ENCODE measurements around the gene IFI30.
"Not testable (repeated sequence)": the region's sequence is repeated elsewhere in the genome, so short reads cannot be mapped to it uniquely, and the experiment has no call there.

Gene IFI30

DNA sequence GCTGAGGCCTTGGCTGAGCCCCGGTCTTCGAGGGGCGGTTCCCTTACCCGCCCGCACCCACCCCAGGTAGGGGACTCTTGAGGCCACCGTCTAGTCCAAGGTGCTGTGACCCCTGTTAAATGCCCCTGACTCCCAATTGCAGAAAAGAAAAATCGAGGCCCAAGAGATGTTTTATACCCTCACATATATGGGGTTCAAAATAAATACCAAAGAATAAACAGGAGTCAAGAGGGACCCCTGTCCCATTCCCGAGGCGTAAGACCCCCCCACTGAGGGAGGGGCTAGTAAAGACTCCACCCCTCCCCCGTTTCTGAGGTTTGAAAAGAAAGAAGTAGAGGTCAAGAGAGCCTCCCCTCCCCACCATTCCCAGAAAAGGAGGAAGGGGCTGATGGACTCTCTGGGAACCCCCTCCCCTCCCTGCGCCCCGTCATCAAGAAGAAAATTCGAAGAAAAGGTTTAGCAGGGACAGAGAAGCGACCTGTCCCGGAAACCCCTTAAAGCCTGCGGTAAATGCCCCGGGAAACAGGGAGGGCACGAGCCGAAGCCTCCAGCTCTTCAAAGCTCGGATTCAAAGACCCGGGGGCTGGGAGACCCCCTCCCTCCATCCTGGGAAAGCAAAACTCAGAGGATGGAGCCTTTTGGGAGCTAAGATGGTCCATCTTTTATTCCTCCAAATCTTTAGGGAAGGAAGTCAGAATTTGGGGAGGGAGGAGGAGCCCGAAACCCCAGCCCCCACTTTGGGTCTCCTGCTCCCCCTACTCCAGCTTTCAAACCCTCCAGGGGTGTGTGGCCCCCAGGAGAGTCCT lies 31.0 kb downstream of the IFI30 start:
- no peak for DNase-seq

DNA sequence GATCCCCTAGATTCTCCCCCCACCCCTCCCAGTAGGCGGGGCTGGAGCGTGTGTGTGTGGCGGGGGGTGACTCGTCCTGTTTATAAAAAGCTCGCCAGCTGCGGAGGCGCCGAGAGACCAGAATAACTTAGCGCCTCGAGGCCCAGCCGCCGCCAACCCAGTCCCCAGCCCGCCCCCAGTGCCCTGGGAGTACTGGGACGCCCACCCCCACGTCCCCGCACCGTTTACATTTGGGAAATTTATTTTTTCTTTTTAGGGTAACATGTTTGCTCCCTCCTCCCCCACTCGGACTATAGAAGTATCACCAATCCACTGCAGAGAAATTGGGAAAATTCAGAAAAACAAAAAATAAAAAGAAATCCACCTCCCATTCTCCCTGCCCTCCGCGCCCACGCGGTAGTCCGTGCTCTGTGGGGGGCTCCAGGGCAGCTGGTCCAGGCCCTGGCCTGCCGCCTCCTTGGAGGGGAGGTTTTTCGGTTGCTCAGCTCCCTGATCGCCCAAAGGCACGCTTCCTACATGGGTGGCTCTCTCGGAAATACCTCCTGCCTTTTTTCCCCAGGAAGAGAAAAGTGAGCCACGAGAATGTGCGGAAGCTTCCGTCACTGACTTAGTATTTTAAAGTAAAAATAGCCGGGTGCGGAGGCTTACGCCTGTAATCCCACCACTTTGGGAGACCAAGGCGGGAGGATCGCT lies 31.7 kb downstream of the IFI30 start:
- peak; percentile 75 for DNase-seq

DNA sequence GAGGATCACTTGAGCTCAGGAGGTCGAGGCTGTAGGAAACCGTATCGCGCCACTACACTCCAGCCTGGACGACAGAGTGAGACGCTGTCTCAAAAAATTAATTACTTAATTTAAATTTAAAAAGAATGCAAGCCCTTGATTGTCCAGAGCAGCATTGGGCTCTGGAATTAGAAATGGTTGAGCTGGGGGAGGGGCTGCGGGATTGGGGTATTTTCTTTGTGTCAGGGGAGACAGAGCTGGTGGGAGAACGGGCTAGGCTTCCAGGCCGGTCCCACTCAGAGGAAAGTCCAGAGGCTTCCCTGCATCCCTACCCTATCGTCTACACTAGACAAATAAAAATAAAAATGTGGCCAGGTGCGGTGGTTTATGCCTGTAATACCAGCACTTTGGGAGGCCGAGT lies 32.4 kb downstream of the IFI30 start:
- no peak for DNase-seq

DNA sequence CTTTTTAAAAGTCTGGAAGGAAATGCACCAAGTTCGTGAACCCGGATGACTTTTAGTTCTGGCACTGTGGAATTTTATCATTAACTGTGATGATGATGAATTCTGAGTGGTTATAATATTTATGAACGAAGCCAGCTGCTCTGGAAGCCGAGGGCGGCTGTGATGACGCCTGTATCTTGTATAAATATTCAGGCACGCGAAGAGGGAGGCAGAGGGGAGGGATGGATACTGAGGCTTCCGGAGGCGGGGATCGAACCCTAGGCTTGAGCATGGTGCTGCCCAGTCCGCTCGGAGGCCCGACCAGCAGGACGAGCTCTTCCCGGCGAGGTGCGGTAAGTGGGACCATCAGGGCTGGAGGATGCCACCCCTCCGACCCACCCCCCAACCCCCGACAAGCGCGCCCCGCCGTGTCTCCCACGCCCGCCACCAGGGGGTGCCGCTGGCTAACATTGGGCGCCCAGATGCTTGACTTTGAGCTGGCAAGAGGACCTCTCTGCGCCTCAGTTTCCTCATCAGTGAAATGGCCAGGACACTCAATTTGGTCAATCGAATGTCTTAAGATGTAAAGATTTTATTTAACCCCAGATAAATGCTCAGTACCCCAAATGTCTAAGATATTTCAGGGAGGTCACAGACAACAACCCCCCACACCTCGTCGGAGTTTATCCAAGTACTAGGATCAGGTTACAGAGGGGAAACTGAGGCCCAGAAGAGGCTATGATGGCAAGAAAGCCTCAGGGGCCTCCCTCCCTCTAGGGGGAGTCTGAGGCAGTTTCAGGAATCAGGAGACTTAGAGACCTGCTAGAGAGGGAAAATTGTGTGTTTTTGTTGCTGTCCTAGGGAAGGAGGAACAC lies 34.7 kb downstream of the IFI30 start:
- DNase-seq = peak; percentile 83

DNA sequence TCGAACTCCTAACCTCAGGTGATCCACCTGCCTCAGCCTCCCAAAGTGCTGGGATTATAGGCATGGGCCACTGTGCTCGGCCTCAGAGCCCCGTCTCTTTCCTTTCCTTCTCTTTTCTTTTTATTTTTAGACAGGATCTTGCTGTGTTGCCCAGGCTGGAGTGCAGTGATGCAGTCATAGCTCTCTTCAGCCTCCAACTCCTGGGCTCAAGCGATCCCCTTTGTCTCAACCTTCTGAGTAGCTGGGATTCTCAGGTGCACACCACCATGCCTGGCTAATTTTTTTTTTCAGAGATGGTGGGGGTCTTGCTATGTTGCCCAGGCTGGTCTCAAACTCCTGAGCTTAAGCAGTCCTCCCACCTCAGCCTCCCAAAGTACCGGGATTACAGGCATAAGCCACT lies 36.3 kb downstream of the IFI30 start:
- DNase-seq = not testable (repeated sequence)

DNA sequence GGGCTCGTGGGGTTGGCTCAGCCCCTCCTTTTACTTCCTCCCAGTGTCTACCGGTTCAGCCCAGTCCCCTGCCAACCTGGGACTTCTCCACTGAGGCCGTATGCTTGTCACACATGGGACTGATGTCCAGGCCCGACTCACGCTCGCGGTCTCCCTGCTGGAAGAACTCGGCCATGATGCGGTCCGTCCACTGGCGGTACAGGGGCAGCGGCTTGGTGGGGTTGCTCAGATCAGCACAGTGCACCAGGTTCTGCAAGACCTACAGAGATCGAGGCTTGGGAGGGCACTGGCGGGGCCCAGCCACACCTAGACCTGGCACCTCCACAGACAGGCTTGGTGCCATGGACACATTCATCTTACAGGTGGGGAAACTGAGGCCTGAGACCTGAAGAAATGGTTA lies 38.1 kb downstream of the IFI30 start:
- DNase-seq = no peak

DNA sequence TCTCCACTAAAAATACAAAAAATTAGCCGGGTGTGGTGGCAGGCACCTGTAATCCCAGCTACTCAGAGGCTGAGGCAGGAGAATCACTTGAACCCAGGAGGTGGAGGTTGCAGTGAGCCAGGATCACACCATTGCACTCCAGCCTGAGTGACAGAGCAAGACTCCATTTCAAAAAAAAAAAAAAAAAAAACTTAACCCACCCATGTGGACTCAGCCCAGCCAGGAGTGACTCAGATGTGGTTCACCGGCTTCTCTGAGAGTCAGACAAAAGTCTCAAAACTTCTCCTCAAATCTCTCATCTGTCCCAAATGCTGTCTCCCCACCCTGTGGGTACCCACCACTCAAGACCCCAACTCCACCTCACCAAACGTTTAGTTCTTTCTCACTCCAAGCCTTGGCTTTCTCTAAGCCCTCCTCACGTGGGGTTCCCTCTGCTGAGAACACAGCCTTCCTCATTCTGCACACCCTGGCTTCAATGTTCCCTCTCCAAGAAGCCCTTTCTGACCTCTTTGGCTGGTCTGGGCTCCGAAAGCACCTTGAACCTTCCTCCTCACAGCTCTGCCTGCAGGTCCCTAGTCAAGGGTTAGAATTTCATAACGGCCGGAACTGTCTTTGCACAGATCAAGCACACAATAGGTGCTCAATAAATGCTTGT lies 41.3 kb downstream of the IFI30 start:
- peak; percentile 58 for DNase-seq

DNA sequence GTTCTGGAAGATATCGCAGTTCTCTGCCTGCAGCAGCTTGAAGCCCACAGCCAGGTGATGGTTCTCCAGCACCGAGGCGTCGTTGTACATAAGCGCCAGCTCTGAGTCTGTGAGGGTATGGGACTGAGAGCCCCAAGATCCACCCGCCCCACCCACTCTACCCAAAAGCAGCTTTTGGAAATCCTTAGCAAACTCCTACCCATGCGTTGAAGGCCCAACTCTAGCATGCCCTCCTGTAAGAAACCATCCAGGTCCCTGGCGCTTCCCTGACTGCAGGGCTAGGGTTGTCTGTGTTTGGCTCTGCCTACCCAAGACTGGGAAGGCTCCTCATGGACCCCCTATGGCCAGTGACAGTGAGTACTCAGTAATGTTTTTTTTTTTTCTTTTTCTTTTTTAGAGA lies 43.2 kb downstream of the IFI30 start:
- DNase-seq = no peak

DNA sequence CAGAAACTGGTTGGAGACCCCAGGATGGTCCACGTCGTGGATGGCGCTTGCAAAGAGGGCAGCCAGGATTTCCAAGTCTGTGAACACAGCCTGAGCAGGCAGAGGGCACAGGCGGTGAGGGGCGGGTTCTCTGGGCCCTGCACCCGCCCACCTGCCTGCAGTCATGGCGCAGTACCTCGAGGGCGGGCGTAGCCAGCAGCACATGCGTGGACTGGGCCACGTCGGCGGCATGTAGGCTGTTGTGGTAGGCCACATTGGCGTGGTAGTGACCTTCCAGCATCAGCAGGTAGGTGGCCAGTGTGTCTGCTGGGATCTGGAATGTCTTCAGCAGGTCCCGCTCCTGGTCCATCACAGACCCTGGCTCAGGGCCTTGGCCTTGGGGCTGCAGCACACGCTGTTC lies 44.5 kb downstream of the IFI30 start:
- no peak for DNase-seq

DNA sequence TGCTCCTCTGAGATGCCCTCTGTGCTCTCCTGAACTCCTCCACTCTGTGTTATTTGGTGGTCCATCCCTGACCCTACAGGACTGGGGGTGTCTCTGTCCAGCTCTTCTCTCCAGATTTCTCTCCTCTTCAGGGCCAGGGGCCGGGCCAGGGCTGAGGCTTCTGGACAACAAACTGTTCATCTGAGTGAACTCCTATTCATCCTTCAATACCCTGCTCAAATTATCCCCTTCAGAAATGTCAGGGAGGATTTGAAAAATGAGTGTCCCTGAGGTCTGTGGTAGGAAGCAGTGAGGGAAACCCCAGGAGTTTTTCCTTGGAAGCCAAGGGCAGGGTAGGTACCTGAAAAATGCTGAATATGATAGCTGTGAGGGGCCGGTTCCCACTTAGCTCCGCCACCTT lies 45.0 kb downstream of the IFI30 start:
- no peak for DNase-seq

DNA sequence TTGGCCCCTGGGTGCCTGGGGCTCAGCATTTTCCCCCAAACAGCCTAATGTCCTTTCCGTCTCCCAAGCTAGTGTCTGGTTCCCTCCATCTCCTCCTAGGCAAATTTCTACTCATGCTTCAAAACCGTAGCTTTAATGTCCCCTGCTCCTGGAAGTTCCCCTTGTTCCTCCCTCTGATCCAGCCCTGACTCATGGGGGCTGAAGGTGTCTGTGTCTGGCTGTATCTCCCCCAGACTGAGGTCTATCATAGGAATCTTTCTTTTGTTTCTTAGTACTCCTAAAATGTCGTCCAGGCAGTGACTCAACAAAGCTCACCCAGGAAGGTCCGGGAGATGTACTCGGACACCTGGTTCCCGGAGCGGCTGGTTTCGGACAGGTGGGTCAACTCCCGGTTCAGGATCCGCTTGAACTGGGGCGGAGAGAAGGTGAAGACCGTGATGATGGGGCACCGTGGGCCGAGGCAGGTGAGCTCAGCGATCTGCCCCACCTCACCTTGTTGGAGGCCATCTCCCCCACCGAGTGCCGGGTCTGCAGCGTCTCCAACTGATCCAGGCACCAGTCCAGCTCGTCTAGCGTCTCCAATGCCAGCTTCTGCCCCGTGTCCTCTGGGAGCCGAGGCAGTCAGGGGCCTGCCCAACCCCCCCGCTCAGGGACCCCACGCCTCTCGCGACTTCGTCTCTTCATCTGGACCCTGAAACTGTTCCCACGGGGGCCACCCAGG lies 46.5 kb downstream of the IFI30 start:
- DNase-seq = no peak

DNA sequence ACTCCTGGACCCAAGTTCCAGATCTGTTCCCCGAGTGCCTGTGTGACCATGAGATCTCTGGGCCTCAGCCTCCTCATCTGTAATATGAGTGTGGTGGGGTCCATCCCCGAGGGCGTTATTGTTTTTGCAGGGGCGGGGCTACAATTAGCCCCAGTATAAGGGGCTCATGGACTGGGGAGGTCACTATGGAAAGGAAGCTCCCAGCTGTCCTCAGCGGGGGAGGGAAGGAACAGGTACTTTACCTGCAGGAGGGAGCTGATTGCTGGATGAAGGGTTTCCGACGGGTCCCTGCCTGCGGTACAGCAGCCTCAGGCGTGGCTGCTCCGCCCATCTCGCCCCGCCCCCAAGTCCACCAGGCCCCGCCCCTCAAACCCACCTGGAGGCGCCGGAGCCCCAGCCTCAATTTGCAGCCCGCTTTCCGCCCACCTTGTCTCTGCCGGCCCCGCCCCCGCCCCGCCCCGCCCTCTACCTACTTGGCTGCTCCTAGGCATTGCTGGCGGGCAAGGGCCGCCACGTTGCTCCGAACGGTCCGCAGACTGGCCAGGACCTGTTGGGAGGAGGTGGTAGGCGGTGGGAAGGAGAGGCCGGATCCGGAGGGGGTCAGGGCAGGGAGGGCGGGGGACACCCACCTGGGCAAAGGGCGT lies 47.1 kb downstream of the IFI30 start:
- DNase-seq = no peak

DNA sequence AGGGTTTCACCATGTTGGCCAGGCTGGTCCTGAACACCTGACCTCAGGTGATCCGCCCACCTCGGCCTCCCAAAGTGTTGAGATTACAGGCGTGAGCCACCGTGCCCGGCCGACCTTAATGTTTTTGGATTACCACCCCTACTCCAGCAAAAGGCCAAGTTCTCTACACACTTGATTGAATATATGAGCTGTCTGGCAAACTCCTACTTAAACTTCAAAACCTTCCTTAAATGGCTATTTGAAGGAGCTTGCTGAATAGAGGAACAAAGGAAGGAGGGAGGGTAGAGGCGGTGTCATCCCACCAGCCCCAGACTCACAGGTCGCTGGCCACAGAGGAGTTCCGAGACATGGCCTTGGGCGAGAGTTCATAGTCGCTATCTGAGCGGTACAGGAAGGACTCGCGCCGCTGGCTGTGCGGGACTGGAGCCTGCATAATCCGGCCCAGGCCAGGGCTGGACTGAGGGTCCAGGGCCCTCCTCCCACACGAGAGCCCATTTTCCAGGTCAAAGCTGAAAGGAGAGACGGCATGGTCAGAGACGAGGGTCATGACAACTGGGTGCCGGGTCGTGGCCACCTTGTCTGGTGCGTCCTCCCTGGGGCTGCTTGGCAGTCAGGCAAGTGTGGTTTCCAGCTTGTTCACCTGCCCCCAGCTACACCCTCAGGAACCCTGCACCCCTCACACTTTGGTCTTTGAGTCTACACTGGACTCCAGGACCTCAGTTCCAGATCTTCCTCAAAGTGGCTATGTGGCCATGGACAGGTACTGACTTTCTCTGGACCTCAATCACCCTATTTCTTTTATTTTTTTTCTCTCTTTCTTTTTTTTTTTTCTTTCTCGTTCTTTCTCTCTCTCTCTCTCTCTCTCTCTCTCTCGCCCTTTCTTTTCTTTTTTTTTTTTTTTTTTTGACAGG lies 48.5 kb downstream of the IFI30 start:
- no peak for DNase-seq

DNA sequence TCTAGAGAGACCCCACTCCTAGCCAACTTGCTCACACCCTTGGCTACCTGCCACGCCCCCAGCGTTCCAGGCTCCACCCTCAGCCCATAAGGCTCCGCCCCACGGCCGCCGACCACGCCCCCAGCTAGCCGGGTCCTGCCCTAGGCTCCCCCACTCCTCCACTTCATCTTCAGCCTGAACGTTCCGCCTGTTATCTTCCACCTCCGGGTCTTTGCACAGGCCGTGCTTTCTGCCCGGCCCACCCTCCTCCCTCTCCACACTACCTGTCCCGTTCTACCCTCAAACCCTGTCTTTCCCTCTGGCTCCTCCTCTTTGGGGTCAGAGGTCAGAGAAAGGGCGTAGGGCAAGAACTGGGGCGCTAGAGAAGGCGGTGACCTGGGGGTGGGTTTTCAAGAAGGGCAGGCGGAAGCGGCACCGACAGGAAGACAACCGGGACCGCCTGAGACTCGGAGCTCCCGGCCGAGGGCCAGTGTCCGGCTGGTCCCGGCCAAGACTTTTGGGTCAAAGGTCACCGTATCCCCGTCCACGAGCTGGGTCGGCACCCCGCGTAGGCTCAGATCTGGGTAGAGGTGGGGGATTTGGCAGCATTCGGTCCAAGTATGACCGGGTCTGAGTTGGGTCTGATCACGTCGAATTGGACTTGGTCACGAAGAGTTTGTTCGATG lies 50.4 kb downstream of the IFI30 start:
- peak; percentile 23 for DNase-seq

DNA sequence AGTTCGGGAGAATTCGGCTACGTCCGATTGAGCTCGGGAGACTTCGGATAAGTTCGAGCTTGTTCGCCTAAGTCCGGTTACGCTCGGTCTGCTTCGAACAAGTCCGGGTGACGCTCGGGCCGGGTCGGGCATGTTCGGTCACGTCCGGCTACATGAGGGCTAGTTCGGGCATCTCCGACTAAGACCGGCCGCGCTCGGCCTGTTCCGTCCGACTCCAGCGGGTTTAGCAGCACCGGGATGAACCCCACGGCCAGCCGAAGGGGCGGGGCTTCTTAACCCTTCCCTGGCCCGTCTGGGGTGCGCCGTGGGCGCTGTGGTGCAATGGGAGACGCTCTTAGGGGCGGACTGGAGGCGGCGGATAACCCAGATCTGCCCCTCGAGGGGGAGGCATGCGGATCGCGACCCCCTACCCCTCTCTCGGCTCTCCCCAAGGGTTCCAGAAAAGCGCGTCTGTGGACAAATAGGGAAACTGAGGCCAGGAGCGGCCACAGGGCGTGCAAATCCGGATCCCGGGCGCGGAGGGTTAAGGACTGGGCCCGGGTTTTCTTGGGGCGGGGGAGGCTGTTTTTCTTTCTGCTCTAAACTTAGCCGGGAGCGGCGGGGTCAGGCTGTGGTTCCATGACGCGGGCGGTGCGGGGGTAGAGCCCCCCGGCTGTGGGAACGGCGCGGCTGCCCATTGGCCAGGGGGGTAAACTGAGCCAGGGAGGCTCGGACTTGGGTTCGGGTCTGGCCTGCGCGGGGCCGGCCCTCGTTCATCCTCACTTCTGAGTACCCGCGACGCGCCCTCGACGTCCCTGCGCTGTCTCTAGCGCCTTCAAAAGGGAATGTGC lies 51.1 kb downstream of the IFI30 start:
- DNase-seq = peak; percentile 99

DNA sequence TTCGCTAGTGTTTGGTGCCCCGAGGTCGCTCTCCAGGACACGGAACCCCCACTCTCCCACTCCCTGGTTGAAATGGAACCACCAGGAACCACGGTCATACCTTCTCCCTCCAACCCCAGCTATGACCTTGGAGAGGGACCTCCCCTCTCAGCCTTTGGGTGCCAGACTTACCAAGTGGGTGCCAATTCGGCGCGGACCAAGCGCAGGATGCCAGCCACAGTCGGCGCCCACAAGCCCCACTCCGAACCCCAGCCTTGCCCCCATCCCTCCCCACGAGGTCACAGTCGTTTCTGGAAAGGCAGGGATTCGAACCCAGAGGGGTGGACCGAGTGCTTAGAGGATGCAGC lies 51.7 kb downstream of the IFI30 start:
- DNase-seq = no peak

DNA sequence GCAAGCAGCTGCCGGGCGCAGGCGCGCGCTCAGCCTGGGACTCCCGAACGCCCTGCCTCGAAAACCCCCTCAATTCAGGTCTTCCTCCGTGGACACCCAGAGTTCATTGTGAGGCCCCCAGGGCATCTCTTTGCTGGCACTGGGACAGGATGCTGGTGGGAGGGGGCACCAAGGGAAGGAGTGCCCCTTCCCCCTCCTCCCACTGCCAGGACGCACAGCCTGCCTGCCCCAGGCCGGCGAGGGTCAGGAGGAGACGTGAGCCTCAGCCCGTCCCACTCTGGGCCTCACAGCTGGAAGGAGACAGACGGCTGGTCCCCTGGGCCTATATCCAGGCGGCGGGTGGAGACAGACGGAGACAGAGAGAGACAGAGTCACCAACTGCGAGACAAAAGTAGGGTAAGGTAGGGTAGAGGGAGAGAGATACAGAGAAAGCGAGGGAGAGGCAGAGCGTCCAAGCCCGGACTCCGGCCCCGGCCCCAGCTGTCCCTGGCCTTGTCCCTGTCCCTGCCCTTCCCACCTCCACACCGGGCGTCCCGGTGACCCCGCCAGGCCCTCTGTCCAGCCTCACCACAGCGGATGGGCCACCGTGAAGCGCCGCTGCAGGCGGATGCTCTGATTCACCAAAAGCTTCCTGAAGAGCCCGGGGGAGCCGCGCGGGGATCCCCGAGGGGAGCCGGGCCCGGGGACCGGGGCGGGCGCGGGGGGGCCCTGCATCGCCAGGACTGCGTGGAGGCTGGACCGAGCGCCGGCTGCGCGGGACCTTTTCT lies 52.3 kb downstream of the IFI30 start, which contains the start of gene PDE4C:
Gene PDE4C, minus strand, starts transcription at position 737 of the 767 bp plus-strand sequence. Its CDS starts 23 bp downstream, at position 714.
- DNase-seq = peak; percentile 38

All from EL (cell line).